ENCODE data around the gene PRELID3B. TPM values are rescaled to one million over a fixed set of nuclear protein-coding genes. Genes with fewer than 3 reads are reported as not detected.

PRELID3B gene
- 10 to 100 TPM; 25.4 to 42.2 (median 32.8) TPM for total RNA-seq

GRCh38 chr20:59042151-59042795, at the start of gene PRELID3B:
Gene PRELID3B, minus strand, starts transcription at chr20:59042786. Its CDS starts 56 bp downstream, at chr20:59042730.
- DNase-seq (ENCODE audit: low spot score in 2 of 2), result no peak
- Histone ChIP-seq H3K4me3 (peak within 1 kb of the TSS; percentile 88), H3K27me3 (no peaks in the 10 kb centered on the region), H3K4me1 (peaks cover 39% of the 10 kb centered on the region), H3K9me3 (no peaks in the 10 kb centered on the region), H3K27ac (peak within 1 kb of the TSS; percentile 76), H3K36me3 (peaks cover 11% of the 10 kb centered on the region)
- 3% methylated on average over 7 of the region's 50 CpGs for WGBS
- TF ChIP-seq CTCF (IDR thresholded peaks at IDR 0.05) (no peak), EP300 (IDR thresholded peaks at IDR 0.05) (no peak)

GRCh38 chr20:59087829-59088433, 45.3 kb upstream of the PRELID3B start:
- WGBS, result 14% methylated on average over 5 of the region's 5 CpGs
- peak; percentile 89 to 92 for DNase-seq (ENCODE audit: low spot score in 2 of 2)

GRCh38 chr20:59086923-59087322, 44.3 kb upstream of the PRELID3B start:
- DNase-seq (ENCODE audit: low spot score in 2 of 2), result no peak
- TF ChIP-seq CTCF (IDR thresholded peaks at IDR 0.05) (no peak), POLR2A (IDR thresholded peaks at IDR 0.05) (no peak), POLR2AphosphoS5 (IDR thresholded peaks at IDR 0.05) (no peak), EP300 (IDR thresholded peaks at IDR 0.05) (no peak)
- H3K4me1 ChIP-seq, result peaks cover 10% of the 10 kb centered on the region
- no peaks in the 10 kb centered on the region for H3K9me3 ChIP-seq
- no peak overlapping the region for H3K4me3 ChIP-seq
- no peak overlapping the region for H3K27ac ChIP-seq
- H3K27me3 ChIP-seq, result peaks cover 14% of the 10 kb centered on the region
- H3K36me3 ChIP-seq, result no peaks in the 10 kb centered on the region
- 84% methylated on average over 5 of the region's 5 CpGs for WGBS

More at GRCh38 chr20:59087829-59088433, 45.3 kb upstream of the PRELID3B start:
- Histone ChIP-seq H3K27ac (no peak overlapping the region), H3K4me3 (no peak overlapping the region), H3K27me3 (peaks cover 14% of the 10 kb centered on the region), H3K36me3 (no peaks in the 10 kb centered on the region), H3K9me3 (no peaks in the 10 kb centered on the region), H3K4me1 (peaks cover 10% of the 10 kb centered on the region)
- no peak for TF ChIP-seq POLR2A (IDR thresholded peaks at IDR 0.05)
- no peak for TF ChIP-seq POLR2AphosphoS5 (IDR thresholded peaks at IDR 0.05)
- peak; percentile 86 to 90 for TF ChIP-seq CTCF (IDR thresholded peaks at IDR 0.05)
- no peak for TF ChIP-seq EP300 (IDR thresholded peaks at IDR 0.05)

GRCh38 chr20:59084041-59084850, 41.7 kb upstream of the PRELID3B start:
- H3K36me3 ChIP-seq, result no peaks in the 10 kb centered on the region
- peaks cover 10% of the 10 kb centered on the region for H3K4me1 ChIP-seq
- H3K9me3 ChIP-seq, result no peaks in the 10 kb centered on the region
- peaks cover 14% of the 10 kb centered on the region for H3K27me3 ChIP-seq
- H3K4me3 ChIP-seq, result no peak overlapping the region
- TF ChIP-seq POLR2A (IDR thresholded peaks at IDR 0.05), result no peak
- TF ChIP-seq EP300 (IDR thresholded peaks at IDR 0.05), result no peak
- TF ChIP-seq CTCF (IDR thresholded peaks at IDR 0.05), result no peak
- no peak for TF ChIP-seq POLR2AphosphoS5 (IDR thresholded peaks at IDR 0.05)
- WGBS, result 36% methylated on average over 9 of the region's 9 CpGs
- H3K27ac ChIP-seq, result no peak overlapping the region
- no peak for DNase-seq (ENCODE audit: low spot score in 2 of 2)

GRCh38 chr20:59082981-59083380, 40.4 kb upstream of the PRELID3B start:
- no peak for TF ChIP-seq POLR2AphosphoS5 (IDR thresholded peaks at IDR 0.05)
- TF ChIP-seq POLR2A (IDR thresholded peaks at IDR 0.05), result no peak
- TF ChIP-seq CTCF (IDR thresholded peaks at IDR 0.05), result no peak
- TF ChIP-seq EP300 (IDR thresholded peaks at IDR 0.05), result no peak
- Histone ChIP-seq H3K9me3 (no peaks in the 10 kb centered on the region), H3K4me1 (peaks cover 10% of the 10 kb centered on the region), H3K4me3 (no peak overlapping the region), H3K27me3 (peaks cover 16% of the 10 kb centered on the region), H3K36me3 (no peaks in the 10 kb centered on the region), H3K27ac (no peak overlapping the region)
- DNase-seq (ENCODE audit: low spot score in 2 of 2), result no peak
- WGBS, result 79% methylated on average over 1 of the region's 1 CpG

Data from suprapubic skin (tissue), 4 donors.